OCI-LY1 (cell line): ENCODE measurements around the gene E2F3.

Experiments
- CTCF ChIP-seq: fragments of 200-600 bp; sonication (generic), shearing (Covaris generic); IDR thresholded peaks from 2 replicates; pipeline ENCODE4 v1.5.1; 2017; ENCODE audit warnings: mild to moderate bottlenecking, antibody characterized with exemption, low read length, moderate library complexity, mixed read lengths
- EZH2 ChIP-seq: fragments of 200-600 bp; sonication (generic), shearing (Covaris generic); IDR thresholded peaks from 2 replicates; pipeline ENCODE4 v1.8.0; 2017; ENCODE audit warnings: borderline replicate concordance, mixed run types, mild to moderate bottlenecking, antibody characterized with exemption, low read length, moderate library complexity, mixed read lengths

- no peak for TF ChIP-seq CTCF
- TF ChIP-seq EZH2: no peak
Observed at GRCh38 chr6:20441921-20442320, 40.2 kb downstream of the E2F3 start.
